CD4-positive, alpha-beta T cell treated with Interleukin-17A for 1 hour (primary cell): ENCODE measurements around the gene PDXK.
A peak's percentile ranks its signal among the peaks of the same experiment; 100 is the strongest.

Experiments
- DNase-seq: peaks from one replicate; pipeline ENCODE4 v3.0.0-alpha.2; 2020

PDXK gene

GRCh38 chr21:43783098-43783700 is 64.3 kb downstream of the PDXK start:
- no peak for DNase-seq

GRCh38 chr21:43785134-43785533 is 66.2 kb downstream of the PDXK start:
- no peak for DNase-seq

DNA sequence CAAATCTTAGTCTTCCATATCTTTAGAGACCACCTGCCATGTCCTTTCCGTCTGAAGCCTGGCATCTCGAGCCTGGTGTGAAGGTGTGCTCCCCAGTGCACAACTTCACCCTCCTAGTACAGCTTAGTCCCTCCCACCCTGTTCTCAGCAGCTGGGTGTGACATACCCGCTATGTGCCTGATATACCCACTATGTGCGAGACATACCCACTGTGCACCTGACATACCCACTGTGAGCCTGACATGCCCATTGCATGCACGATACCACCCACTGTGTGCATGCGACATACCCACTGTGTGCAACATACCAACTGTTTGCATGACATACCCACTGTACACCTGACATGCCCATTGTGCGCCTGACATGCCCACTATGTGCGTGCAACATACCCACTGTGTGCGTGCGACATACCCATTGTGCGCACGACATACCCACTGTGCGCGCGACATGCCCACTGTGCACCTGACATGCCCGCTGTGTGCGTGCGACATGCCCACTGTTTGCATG is 67.4 kb downstream of the PDXK start:
- no peak for DNase-seq

- no peak for DNase-seq
These were observed 68.0 kb downstream of the PDXK start for GRCh38 chr21:43786807-43787440.

DNA sequence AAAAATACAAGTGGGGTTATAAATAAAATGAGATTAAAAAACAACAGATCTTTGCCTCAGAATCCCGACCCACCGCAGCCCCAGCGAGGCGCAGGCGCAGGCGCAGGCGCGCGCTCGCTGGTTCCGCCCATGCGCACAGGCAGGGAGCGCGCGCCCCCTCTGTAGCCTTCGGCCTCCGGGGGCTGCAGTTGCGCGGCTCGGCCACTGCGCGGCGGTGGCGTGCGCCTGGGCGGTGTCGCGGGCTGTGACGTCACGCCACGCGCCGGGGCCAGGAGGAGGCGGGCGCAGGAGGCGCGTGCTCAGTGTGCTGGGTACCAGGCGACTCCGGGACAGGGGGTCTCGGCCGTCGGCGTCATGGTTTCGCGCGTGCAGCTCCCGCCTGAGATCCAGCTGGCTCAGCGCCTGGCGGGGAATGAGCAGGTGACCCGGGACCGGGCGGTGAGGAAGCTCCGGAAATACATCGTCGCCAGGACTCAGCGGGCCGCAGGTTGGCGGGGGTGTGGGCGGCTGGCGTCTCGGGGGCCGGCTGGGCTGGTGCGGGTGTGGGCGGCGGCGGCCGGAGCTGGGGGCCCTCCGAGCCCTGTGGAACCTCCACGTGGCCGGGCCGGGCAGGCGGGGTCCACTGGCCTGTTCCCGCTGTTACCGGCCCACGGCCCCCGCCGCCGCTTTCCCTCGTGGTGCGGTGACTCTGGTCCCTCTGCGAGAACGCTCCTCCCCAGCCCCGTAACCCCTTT is 70.5 kb downstream of the PDXK start, which contains the start of gene RRP1:
Gene RRP1 (plus strand): TSS at position 302 of the 734 bp plus-strand sequence. CDS start 53 bp downstream, at position 355.
- DNase-seq: peak; percentile 94

DNA sequence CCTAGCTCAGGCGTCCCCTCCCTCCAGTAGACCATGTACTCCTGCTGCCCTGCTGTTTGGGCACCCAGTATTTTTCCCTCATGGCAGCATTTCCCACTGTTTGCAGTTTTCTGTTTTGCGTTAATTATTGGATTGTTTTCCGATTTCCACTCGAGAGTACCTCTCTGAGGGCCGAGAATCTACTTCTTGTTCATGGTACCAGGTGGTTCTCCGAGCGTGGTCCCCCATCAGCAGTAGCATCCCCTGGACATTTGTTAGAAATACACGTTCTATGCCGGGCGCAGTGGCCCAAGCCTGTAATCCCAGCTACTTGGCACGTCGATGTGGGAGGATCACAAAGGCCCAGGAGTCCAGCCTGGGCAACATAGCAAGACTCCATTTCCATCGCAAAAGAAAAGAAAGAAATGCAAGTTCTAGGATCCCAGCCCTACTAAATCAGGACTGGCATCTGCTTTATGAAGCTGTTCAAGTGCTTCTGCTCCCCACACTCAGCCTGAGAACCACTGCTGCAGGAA is 71.1 kb downstream of the PDXK start:
- no peak for DNase-seq

- no peak for DNase-seq
These were observed 73.5 kb downstream of the PDXK start for GRCh38 chr21:43792406-43792805.

DNA sequence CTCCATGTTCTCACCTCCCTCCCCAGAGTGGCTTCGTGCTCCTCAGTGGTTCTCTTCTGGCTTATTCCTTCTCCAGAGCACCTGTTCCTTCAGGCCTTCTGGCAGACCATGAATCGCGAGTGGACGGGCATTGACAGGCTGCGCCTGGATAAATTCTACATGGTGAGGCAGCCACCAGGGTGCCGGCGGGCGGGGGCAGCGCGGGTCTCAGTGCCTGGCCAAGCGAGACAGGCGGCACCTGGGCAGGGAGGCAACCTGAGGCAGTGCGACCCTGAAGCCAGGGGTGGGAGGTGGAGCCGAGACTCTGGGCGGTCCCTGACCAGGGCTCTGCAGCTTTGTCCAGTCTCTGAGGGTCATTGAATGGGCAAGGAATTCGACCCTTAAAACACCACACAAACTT is 74.3 kb downstream of the PDXK start:
- no peak for DNase-seq

GRCh38 chr21:43794311-43794710 is 75.4 kb downstream of the PDXK start:
- DNase-seq: no peak

- DNase-seq: no peak
These were observed 75.9 kb downstream of the PDXK start for GRCh38 chr21:43794857-43795256.

DNA sequence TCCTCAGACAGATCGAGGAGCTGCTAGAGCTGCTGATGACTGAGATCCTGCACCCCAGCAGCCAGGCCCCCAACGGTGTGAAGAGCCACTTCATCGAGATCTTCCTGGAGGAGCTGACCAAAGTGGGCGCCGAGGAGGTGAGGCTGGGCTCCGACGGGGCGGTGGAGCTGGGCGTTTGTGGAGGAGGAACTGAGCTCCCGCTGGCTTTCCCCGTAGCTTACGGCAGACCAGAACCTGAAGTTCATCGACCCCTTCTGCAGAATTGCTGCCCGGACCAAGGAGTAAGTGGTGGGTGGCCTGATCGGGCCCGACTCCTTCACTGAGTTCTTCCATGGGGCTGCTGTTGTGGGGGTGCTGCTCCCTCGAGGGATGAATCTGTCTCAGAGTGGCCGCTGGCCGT is 78.5 kb downstream of the PDXK start:
- no peak for DNase-seq

- DNase-seq: no peak
These were observed 79.2 kb downstream of the PDXK start for GRCh38 chr21:43797925-43798715.

DNA sequence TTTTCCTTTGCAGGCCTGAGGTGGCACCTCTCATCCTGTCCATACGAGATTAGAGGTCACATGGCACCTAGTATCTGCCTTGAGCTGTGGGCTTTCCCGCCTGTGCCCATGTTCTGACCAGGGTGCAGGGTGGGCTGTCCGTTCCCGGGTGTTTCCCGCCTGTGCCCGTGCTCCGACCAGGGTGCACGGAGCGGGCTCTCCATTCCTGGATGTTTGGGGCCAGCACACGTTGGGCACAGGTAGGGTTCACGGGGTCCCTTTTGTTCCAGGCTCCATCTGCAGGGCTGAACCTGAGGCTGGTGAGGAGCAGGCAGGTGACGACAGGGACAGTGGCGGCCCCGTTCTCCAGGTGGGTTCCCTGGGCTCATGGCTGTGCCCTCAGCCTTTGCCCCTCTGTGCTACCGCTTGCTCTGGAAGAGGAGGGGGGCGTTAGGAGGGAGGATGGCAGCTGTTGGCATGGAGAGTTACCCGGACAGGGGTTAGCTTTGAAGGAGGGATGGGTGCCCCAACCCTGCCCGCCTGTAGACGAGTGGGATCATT is 80.4 kb downstream of the PDXK start:
- DNase-seq: no peak

- no peak for DNase-seq
These were observed 81.2 kb downstream of the PDXK start for GRCh38 chr21:43800124-43800523.

- DNase-seq: no peak
These were observed 81.6 kb downstream of the PDXK start for GRCh38 chr21:43800566-43800965.

- DNase-seq: no peak
These were observed 82.3 kb downstream of the PDXK start for GRCh38 chr21:43801006-43801783.

DNA sequence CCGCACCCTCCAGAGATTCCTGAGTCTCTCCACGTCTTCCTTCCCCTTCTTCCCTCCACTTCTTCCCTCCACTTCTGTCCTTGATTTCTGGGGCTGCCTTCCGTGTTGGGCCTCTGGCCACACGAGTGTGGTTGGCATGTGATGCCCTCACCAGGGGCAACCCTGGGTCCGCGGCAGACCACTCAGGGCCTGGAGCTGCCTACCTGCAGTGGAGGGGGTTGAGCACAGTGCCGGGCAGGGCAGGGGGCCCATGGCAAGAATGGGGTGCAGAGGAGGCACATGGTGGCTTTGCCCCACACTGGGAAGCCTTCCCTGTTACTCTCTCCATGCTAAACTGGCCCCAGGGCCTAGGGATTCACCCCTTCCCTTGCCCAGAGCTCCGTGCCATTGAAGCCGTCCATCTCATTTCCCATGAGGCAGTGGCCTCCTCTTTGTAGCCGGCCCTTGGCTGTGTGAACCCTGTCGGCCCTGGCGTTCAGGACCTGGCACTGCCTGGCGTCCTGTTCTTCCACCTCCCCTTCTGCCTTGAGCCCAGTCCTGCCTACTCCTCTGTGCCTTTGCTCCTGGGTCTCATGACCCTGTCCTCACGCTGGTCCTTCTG is 83.9 kb downstream of the PDXK start:
- no peak for DNase-seq

- no peak for DNase-seq
These were observed 84.8 kb downstream of the PDXK start for GRCh38 chr21:43803558-43804300.

- DNase-seq: peak; percentile 16
These were observed 86.4 kb downstream of the PDXK start for GRCh38 chr21:43805275-43805800.

DNA sequence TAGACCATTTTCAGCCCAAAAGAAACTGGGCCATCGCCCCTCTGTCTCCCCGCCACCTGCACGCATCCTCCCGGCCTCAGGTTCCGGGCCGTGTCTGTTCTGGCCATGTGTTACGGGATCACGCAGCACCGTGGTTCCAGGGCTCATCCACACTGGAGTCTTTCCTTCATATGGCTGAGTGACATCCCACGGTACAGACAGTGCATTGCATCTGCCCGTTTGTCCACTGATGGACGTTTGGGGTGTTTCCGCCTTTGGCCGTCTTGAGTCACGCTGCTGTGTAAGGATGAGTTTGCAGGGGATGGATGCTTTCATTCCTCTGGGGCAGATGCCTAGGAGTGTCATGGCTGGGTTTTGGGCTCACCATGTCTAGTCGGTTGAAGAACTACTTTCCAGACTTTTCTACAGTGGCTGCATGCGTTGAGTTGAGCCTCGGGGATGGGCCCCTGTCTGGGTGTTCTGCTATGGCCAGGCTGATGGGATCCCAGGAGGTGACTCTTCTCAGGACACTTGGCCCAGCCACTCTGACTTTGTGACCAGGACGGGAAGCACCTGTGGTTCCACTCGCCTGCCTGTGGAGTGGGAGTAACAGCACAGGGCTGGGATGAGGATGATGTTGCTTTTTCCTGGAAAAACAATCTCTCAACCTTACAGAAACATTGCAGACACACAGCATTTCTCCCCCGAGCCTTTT is 87.2 kb downstream of the PDXK start:
- no peak for DNase-seq
